Measurements from ENCODE around the gene ATP1B1.
"Not testable (repeated sequence)": the region's sequence is repeated elsewhere in the genome, so short reads cannot be mapped to it uniquely, and the experiment has no call there.

The ATP1B1 gene

DNA sequence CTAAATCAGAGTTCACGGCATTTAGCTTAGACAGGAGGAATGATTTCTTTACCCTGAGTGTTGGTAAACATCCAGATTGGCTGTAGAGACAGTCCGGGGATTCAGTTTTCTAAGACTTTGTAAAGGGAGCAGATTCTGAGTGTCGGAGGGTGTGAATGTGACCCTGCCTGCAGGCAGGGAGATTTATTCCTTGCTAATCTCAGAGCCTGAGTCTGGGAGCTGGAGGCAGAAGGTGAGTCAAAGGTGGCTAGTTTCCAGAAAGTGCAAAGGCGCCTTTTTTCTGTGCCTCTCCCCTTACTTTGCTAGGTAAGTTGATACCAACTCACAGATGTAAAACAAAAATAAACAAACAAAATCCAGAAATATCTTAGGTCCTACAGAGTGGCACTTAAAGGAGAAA is 11.7 kb downstream of the ATP1B1 start:
- peaks cover 0 to 4% of the 10 kb centered on the region in 2 donors for H3K36me3 ChIP-seq (ENCODE audit: control insufficient read depth in 1 of 2, insufficient read depth in 2 of 2, low read length in 2 of 2)
- H3K27ac ChIP-seq (ENCODE audit: low read length), result no peak overlapping the region
- H3K27me3 ChIP-seq (ENCODE audit: low read depth, low read length), result no peaks in the 10 kb centered on the region
- H3K9me3 ChIP-seq (ENCODE audit: control insufficient read depth in 1 of 2, low read length in 2 of 2), result no peaks in the 10 kb centered on the region
- H3K4me1 ChIP-seq (ENCODE audit: control insufficient read depth in 1 of 2, insufficient read depth in 2 of 2, low read length in 2 of 2), result peaks cover 15 to 38% of the 10 kb centered on the region in 2 donors
- H3K4me3 ChIP-seq (ENCODE audit: low read depth in 1 of 2, low read length in 2 of 2), result no peak overlapping the region

DNA sequence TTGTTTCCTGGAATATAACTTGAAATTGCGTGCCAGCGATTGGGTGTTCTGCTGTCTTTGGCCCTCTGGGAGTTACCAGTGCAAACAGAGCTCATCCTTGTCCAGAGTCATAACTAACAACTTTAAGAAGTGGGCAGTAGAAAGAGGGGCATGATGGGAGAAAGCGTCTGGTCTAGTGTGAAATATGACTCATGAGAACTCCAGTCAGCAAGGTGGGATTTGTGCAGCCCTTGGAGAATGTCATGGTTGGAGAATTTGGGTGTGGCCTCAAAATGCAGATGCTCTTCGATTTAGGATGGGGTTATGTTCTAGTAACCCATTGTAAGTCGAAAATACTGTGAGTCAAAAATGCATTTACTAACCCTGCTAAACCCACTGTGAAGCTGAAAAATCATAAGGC is 12.9 kb downstream of the ATP1B1 start:
- Histone ChIP-seq H3K36me3 (ENCODE audit: control insufficient read depth in 1 of 2, insufficient read depth in 2 of 2, low read length in 2 of 2) (peaks cover 5 to 9% of the 10 kb centered on the region in 2 donors), H3K4me1 (ENCODE audit: control insufficient read depth in 1 of 2, insufficient read depth in 2 of 2, low read length in 2 of 2) (peaks cover 15 to 38% of the 10 kb centered on the region in 2 donors), H3K4me3 (ENCODE audit: low read depth in 1 of 2, low read length in 2 of 2) (no peak overlapping the region)

DNA sequence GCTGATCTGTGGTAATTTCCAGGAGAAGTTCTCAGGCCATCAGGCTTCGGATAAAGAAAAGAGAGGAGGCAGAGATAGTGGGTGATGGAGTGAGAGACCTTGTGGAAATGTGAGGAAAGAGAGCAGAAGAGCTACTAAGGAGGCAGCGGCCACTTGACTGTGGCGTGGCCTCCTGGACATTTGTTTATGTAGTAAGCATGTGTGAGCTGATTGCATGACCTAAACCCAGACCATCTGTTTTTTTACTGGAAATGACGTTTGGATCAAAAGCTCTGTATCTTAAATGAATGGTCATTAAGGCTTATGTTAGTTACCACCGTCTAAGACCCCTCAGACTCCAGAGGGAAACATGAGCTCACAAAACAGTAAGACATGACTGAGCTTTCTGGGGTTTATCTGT is 13.6 kb downstream of the ATP1B1 start:
- Histone ChIP-seq H3K36me3 (ENCODE audit: control insufficient read depth in 1 of 2, insufficient read depth in 2 of 2, low read length in 2 of 2) (peaks cover 8 to 16% of the 10 kb centered on the region in 2 donors), H3K27me3 (ENCODE audit: low read depth, low read length) (no peaks in the 10 kb centered on the region), H3K4me1 (ENCODE audit: control insufficient read depth in 1 of 2, insufficient read depth in 2 of 2, low read length in 2 of 2) (peaks cover 15 to 38% of the 10 kb centered on the region in 2 donors), H3K4me3 (ENCODE audit: low read depth in 1 of 2, low read length in 2 of 2) (no peak overlapping the region), H3K27ac (ENCODE audit: low read length) (peak overlapping the region; percentile 35), H3K9me3 (ENCODE audit: control insufficient read depth in 1 of 2, low read length in 2 of 2) (no peaks in the 10 kb centered on the region)

More for the DNA sequence above, 12.9 kb downstream of the ATP1B1 start:
- Histone ChIP-seq H3K9me3 (ENCODE audit: control insufficient read depth in 1 of 2, low read length in 2 of 2) (no peaks in the 10 kb centered on the region), H3K27me3 (ENCODE audit: low read depth, low read length) (no peaks in the 10 kb centered on the region), H3K27ac (ENCODE audit: low read length) (no peak overlapping the region)

DNA sequence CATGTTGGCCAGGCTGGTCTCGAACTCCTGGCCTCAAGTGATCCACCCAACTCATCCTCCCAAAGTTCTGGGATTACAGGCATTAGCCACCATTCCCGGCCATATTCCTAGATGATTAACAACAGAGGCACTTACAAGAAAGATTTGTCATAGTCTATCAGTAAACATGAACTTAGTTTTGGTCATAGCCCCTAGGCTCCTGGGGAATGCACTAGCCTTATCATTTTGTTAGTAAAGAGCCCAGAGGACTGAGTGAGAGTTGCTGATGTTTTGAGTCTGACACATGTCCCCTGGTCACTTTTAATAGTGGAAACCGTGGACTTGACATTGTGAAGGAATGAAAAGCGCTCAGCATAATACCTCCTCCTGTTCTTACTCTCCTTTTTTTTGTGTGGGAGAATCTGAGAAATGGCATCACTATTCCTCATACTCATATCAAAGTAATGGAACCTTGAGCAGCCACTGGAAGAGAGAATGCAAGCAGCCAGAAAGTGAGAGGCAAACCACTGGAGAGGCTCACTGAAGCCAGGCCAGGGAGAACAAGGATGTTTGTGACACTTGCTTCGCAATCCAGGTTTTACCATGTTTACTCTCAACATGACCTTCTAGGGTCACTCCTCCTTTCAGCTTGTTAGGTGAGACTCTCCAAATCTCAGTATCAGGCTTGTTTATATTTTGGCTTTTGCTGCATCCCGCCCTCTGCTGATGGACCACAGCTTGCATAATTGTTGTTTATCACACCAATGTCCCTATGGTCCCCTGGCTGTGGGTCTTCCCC is 14.8 kb downstream of the ATP1B1 start:
- Histone ChIP-seq H3K36me3 (ENCODE audit: control insufficient read depth in 1 of 2, insufficient read depth in 2 of 2, low read length in 2 of 2) (peaks cover 20 to 27% of the 10 kb centered on the region in 2 donors), H3K4me1 (ENCODE audit: control insufficient read depth in 1 of 2, insufficient read depth in 2 of 2, low read length in 2 of 2) (peaks cover 9 to 28% of the 10 kb centered on the region in 2 donors), H3K27me3 (ENCODE audit: low read depth, low read length) (no peaks in the 10 kb centered on the region), H3K9me3 (ENCODE audit: control insufficient read depth in 1 of 2, low read length in 2 of 2) (no peaks in the 10 kb centered on the region), H3K4me3 (ENCODE audit: low read depth in 1 of 2, low read length in 2 of 2) (no peak overlapping the region), H3K27ac (ENCODE audit: low read length) (no peak overlapping the region)

DNA sequence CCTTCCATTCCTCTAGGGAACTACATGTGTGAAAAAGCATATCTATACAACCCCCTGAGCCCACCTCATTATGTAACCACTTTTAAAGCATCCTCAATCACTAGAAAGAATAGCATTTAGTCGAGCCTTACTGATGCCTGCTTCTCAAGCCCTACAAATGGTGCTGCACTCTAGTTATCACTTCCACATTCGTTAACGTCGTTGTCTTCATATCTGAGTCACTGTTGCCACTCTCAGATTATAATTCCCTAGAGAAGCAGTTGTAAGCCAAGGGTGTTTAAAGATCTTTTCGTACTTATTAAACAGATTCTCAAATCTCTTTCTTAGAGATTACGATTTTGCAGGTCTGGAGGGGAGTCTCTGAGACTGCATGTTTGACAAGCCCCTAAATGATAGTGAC is 16.5 kb downstream of the ATP1B1 start:
- Histone ChIP-seq H3K4me1 (ENCODE audit: control insufficient read depth in 1 of 2, insufficient read depth in 2 of 2, low read length in 2 of 2) (peaks cover 0 to 18% of the 10 kb centered on the region in 2 donors), H3K4me3 (ENCODE audit: low read depth in 1 of 2, low read length in 2 of 2) (no peak overlapping the region), H3K27me3 (ENCODE audit: low read depth, low read length) (no peaks in the 10 kb centered on the region), H3K36me3 (ENCODE audit: control insufficient read depth in 1 of 2, insufficient read depth in 2 of 2, low read length in 2 of 2) (peaks cover 30 to 34% of the 10 kb centered on the region in 2 donors), H3K9me3 (ENCODE audit: control insufficient read depth in 1 of 2, low read length in 2 of 2) (no peaks in the 10 kb centered on the region), H3K27ac (ENCODE audit: low read length) (no peak overlapping the region)

GRCh38 chr1:169124459-169124858 is 18.0 kb downstream of the ATP1B1 start:
- Histone ChIP-seq H3K4me3 (ENCODE audit: low read depth in 1 of 2, low read length in 2 of 2) (no peak overlapping the region), H3K4me1 (ENCODE audit: control insufficient read depth in 1 of 2, insufficient read depth in 2 of 2, low read length in 2 of 2) (peaks cover 0 to 10% of the 10 kb centered on the region in 2 donors), H3K9me3 (ENCODE audit: control insufficient read depth in 1 of 2, low read length in 2 of 2) (no peaks in the 10 kb centered on the region), H3K27me3 (ENCODE audit: low read depth, low read length) (no peaks in the 10 kb centered on the region), H3K36me3 (ENCODE audit: control insufficient read depth in 1 of 2, insufficient read depth in 2 of 2, low read length in 2 of 2) (peaks cover 39 to 47% of the 10 kb centered on the region in 2 donors), H3K27ac (ENCODE audit: low read length) (peak overlapping the region; percentile 28)

GRCh38 chr1:169125597-169125996 is 19.1 kb downstream of the ATP1B1 start:
- H3K27me3 ChIP-seq (ENCODE audit: low read depth, low read length); H3K4me1 ChIP-seq (ENCODE audit: control insufficient read depth in 1 of 2, insufficient read depth in 2 of 2, low read length in 2 of 2); H3K9me3 ChIP-seq (ENCODE audit: control insufficient read depth in 1 of 2, low read length in 2 of 2); H3K27ac ChIP-seq (ENCODE audit: low read length); H3K4me3 ChIP-seq (ENCODE audit: low read depth in 1 of 2, low read length in 2 of 2): not testable (repeated sequence)
- H3K36me3 ChIP-seq (ENCODE audit: control insufficient read depth in 1 of 2, insufficient read depth in 2 of 2, low read length in 2 of 2), result peaks cover 44 to 51% of the 10 kb centered on the region in 2 donors

DNA sequence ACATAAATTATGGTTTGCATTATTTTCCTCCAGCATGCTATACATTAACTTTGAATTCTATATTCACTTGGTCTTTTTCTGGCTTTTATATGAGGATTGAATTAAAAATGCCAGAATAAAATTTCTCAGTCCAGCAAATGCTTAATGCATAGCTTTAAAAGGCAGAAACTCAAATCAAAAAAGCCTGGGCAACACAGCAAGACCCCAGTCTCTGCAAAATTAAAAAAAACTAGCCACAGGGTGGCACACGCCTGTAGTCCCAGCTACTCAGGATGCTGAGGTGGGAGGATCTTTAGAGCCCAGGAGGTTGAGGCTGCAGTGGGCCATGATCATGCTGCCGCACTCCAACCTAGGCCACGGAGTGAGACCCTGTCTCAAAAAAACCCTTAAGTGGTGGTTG is 19.8 kb downstream of the ATP1B1 start:
- Histone ChIP-seq H3K36me3 (ENCODE audit: control insufficient read depth in 1 of 2, insufficient read depth in 2 of 2, low read length in 2 of 2) (peaks cover 50 to 58% of the 10 kb centered on the region in 2 donors), H3K27ac (ENCODE audit: low read length) (no peak overlapping the region), H3K4me1 (ENCODE audit: control insufficient read depth in 1 of 2, insufficient read depth in 2 of 2, low read length in 2 of 2) (peaks cover 0 to 4% of the 10 kb centered on the region in 2 donors), H3K4me3 (ENCODE audit: low read depth in 1 of 2, low read length in 2 of 2) (no peak overlapping the region), H3K27me3 (ENCODE audit: low read depth, low read length) (no peaks in the 10 kb centered on the region), H3K9me3 (ENCODE audit: control insufficient read depth in 1 of 2, low read length in 2 of 2) (no peaks in the 10 kb centered on the region)

GRCh38 chr1:169127305-169127704 is 20.8 kb downstream of the ATP1B1 start:
- Histone ChIP-seq H3K4me1 (ENCODE audit: control insufficient read depth in 1 of 2, insufficient read depth in 2 of 2, low read length in 2 of 2) (no peaks in the 10 kb centered on the region), H3K27me3 (ENCODE audit: low read depth, low read length) (no peaks in the 10 kb centered on the region), H3K9me3 (ENCODE audit: control insufficient read depth in 1 of 2, low read length in 2 of 2) (no peaks in the 10 kb centered on the region), H3K4me3 (ENCODE audit: low read depth in 1 of 2, low read length in 2 of 2) (no peak overlapping the region), H3K27ac (ENCODE audit: low read length) (no peak overlapping the region), H3K36me3 (ENCODE audit: control insufficient read depth in 1 of 2, insufficient read depth in 2 of 2, low read length in 2 of 2) (peaks cover 55 to 62% of the 10 kb centered on the region in 2 donors)

DNA sequence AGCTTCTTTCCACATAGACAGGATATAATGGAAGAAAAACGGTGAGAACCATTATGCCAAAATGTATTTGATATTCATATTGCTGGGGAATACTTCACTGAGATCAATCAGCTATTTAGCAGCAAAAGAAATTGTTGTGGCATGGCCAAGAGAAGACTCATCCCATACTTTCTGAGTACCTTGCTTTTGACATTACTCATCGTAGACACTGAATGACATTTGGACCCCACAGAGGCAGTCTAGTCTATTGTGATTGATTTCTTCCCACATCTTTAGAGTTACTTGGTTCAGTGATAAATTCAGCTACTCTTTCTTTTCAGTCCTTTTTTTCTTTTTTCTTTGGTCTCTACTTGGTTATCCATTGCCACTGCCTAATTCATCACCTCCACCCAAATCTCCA is 22.1 kb downstream of the ATP1B1 start:
- Histone ChIP-seq H3K27ac (ENCODE audit: low read length) (no peak overlapping the region), H3K36me3 (ENCODE audit: control insufficient read depth in 1 of 2, insufficient read depth in 2 of 2, low read length in 2 of 2) (peaks cover 58 to 62% of the 10 kb centered on the region in 2 donors), H3K4me1 (ENCODE audit: control insufficient read depth in 1 of 2, insufficient read depth in 2 of 2, low read length in 2 of 2) (peaks cover 0 to 5% of the 10 kb centered on the region in 2 donors), H3K27me3 (ENCODE audit: low read depth, low read length) (no peaks in the 10 kb centered on the region), H3K9me3 (ENCODE audit: control insufficient read depth in 1 of 2, low read length in 2 of 2) (no peaks in the 10 kb centered on the region), H3K4me3 (ENCODE audit: low read depth in 1 of 2, low read length in 2 of 2) (no peak overlapping the region)

DNA sequence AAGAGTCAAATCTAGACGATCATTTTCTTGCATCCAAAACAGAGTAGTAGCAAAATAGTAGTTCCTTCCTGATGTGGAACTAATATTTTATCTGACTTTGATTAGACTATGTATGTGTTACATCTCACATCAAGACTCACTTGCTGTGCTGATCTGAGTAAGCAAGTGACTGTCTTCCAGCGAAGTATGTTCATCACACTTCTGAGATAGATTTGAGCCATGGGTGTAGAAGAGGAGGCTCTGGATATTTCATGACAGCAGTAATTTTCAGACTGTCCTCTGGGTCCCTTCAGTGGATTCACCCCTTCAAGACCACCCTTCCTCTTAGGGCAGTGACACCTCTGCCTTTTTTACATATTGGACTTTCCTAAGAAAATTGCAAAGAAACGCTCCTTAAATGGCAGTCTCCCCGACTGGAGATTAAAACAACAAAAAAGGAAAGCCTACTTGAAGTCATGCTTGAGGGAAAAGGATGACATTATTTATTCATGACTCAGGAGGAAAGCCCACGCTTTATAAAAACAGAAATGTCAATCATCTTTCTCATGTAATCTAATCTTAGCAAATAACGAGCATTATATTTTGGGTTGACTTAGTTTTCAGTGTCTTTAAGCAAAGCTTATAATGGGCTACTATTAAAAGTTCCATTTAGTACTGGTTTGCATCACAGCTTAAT is 22.8 kb downstream of the ATP1B1 start:
- peak overlapping the region; percentile 32 for H3K27ac ChIP-seq (ENCODE audit: low read length)
- H3K27me3 ChIP-seq (ENCODE audit: low read depth, low read length), result no peaks in the 10 kb centered on the region
- H3K36me3 ChIP-seq (ENCODE audit: control insufficient read depth in 1 of 2, insufficient read depth in 2 of 2, low read length in 2 of 2), result peaks cover 56 to 58% of the 10 kb centered on the region in 2 donors
- no peaks in the 10 kb centered on the region for H3K9me3 ChIP-seq (ENCODE audit: control insufficient read depth in 1 of 2, low read length in 2 of 2)
- H3K4me3 ChIP-seq (ENCODE audit: low read depth in 1 of 2, low read length in 2 of 2), result no peak overlapping the region
- peaks cover 0 to 5% of the 10 kb centered on the region in 2 donors for H3K4me1 ChIP-seq (ENCODE audit: control insufficient read depth in 1 of 2, insufficient read depth in 2 of 2, low read length in 2 of 2)
